ENCODE data around the gene SLC35F3. TPM values are rescaled to one million over a fixed set of nuclear protein-coding genes. Genes with fewer than 3 reads are reported as not detected.

Gene SLC35F3
- total RNA-seq, 1 experiment from 2014 or later: 0.94 TPM

GRCh38 chr1:234261545-234261944, 357.1 kb downstream of the SLC35F3 start:
- DNase-seq (ENCODE audit: low spot score): no peak
- no peaks in the 10 kb centered on the region for H3K27me3 Mint-ChIP-seq (ENCODE audit: low read depth)

GRCh38 chr1:234262007-234262753, 357.7 kb downstream of the SLC35F3 start:
- H3K4me1 Mint-ChIP-seq: peaks cover 12% of the 10 kb centered on the region
- no peak overlapping the region for H3K4me3 Mint-ChIP-seq
- no peak for ATAC-seq
- TF ChIP-seq PRDM15 (CRISPR knock-in tag; IDR thresholded peaks at IDR 0.05): no peak
- no peak for TF ChIP-seq NFE2L1 (CRISPR knock-in tag; IDR thresholded peaks at IDR 0.05)
- TF ChIP-seq EMX1 (CRISPR knock-in tag; IDR thresholded peaks at IDR 0.05): no peak
- TF ChIP-seq FOXK1 (CRISPR knock-in tag; IDR thresholded peaks at IDR 0.05): no peak
- no peak for TF ChIP-seq ZNF263 (CRISPR knock-in tag; IDR thresholded peaks at IDR 0.05; ENCODE audit: low read depth)
- TF ChIP-seq NR1H2 (CRISPR knock-in tag; IDR thresholded peaks at IDR 0.05): no peak
- TF ChIP-seq ZMAT4 (CRISPR knock-in tag; IDR thresholded peaks at IDR 0.05): no peak
- TF ChIP-seq MAX (CRISPR knock-in tag; IDR thresholded peaks at IDR 0.05): no peak
- H3K36me3 Mint-ChIP-seq: peaks cover 5% of the 10 kb centered on the region; the same call in 1 of the 2 replicates
- ChIA-PET POLR2A (no interaction called here), CTCF (interaction anchor here (1.1 to 1.6 kb wide), 2 partner anchors 48 to 50 kb away, joined by 3 to 6 read pairs; no protein-coding TSS in a partner anchor)
- no peak overlapping the region for H3K27ac Mint-ChIP-seq
- H3K9me3 Mint-ChIP-seq: peaks cover 11% of the 10 kb centered on the region
- no peak for DNase-seq (ENCODE audit: low spot score)
- H3K27me3 Mint-ChIP-seq (ENCODE audit: low read depth): no peaks in the 10 kb centered on the region

More at GRCh38 chr1:234261545-234261944, 357.1 kb downstream of the SLC35F3 start:
- Mint-ChIP-seq H3K4me3 (no peak overlapping the region), H3K4me1 (peaks cover 12% of the 10 kb centered on the region), H3K9me3 (peaks cover 15% of the 10 kb centered on the region), H3K36me3 (peaks cover 5% of the 10 kb centered on the region; the same call in 1 of the 2 replicates), H3K27ac (no peak overlapping the region)
- CTCF ChIA-PET: no interaction called here
- TF ChIP-seq ZSCAN18 (CRISPR knock-in tag; IDR thresholded peaks at IDR 0.05) (peak; percentile 78; the same call in 1 of the 2 replicates), ATF1 (CRISPR knock-in tag; IDR thresholded peaks at IDR 0.05) (no peak), ARID4B (CRISPR knock-in tag; IDR thresholded peaks at IDR 0.05; ENCODE audit: borderline replicate concordance) (no peak), ZNF219 (CRISPR knock-in tag; IDR thresholded peaks at IDR 0.05; ENCODE audit: borderline replicate concordance) (no peak), PREB (CRISPR knock-in tag; IDR thresholded peaks at IDR 0.05; ENCODE audit: borderline replicate concordance) (no peak), PRRX2 (CRISPR knock-in tag; IDR thresholded peaks at IDR 0.05) (no peak), ZMAT4 (CRISPR knock-in tag; IDR thresholded peaks at IDR 0.05) (no peak), TEAD4 (CRISPR knock-in tag; IDR thresholded peaks at IDR 0.05) (no peak)
- ATAC-seq: no peak
- POLR2A ChIA-PET: no interaction called here
